ENCODE results near the gene LZTS2.

DNA sequence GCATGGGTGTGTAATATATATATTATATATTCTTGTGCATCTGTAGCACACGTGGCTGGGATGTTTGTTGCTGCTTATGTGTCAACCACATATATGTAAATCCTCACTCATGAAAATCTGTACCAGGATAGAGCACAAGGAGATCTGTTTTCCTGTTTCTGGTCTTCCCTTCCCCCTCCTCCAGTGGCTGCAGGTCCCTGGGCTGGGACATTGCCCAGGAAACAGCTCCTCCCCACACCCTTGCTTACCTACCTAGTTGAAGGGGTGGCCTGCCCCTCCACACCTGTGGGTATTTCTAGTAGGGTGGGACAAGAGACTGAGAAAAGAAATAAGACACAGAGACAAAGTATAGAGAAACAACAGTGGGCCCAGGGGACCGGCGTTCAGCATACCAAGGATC, 33.7 kb downstream of the LZTS2 start:
- TF ChIP-seq, protein P1, sequence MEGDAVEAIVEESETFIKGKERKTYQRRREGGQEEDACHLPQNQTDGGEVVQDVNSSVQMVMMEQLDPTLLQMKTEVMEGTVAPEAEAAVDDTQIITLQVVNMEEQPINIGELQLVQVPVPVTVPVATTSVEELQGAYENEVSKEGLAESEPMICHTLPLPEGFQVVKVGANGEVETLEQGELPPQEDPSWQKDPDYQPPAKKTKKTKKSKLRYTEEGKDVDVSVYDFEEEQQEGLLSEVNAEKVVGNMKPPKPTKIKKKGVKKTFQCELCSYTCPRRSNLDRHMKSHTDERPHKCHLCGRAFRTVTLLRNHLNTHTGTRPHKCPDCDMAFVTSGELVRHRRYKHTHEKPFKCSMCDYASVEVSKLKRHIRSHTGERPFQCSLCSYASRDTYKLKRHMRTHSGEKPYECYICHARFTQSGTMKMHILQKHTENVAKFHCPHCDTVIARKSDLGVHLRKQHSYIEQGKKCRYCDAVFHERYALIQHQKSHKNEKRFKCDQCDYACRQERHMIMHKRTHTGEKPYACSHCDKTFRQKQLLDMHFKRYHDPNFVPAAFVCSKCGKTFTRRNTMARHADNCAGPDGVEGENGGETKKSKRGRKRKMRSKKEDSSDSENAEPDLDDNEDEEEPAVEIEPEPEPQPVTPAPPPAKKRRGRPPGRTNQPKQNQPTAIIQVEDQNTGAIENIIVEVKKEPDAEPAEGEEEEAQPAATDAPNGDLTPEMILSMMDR (conservative IDR thresholded peaks at IDR 0.05; ENCODE audit: low read depth in 2 of 2): no peak
- no peak for TF ChIP-seq CREB1 (CRISPR knock-in tag; IDR thresholded peaks at IDR 0.05; ENCODE audit: low read depth)
- TF ChIP-seq EZH2 (IDR thresholded peaks at IDR 0.05; ENCODE audit: low read depth, unreplicated experiment): no peak
- no peak for TF ChIP-seq JUNB (IDR thresholded peaks at IDR 0.05; ENCODE audit: unreplicated experiment)
- TF ChIP-seq POLR2AphosphoS5 (IDR thresholded peaks at IDR 0.05; ENCODE audit: low read depth): no peak
- TF ChIP-seq, protein P2, sequence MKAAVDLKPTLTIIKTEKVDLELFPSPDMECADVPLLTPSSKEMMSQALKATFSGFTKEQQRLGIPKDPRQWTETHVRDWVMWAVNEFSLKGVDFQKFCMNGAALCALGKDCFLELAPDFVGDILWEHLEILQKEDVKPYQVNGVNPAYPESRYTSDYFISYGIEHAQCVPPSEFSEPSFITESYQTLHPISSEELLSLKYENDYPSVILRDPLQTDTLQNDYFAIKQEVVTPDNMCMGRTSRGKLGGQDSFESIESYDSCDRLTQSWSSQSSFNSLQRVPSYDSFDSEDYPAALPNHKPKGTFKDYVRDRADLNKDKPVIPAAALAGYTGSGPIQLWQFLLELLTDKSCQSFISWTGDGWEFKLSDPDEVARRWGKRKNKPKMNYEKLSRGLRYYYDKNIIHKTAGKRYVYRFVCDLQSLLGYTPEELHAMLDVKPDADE (IDR thresholded peaks at IDR 0.05): no peak
- TF ChIP-seq, protein P3, sequence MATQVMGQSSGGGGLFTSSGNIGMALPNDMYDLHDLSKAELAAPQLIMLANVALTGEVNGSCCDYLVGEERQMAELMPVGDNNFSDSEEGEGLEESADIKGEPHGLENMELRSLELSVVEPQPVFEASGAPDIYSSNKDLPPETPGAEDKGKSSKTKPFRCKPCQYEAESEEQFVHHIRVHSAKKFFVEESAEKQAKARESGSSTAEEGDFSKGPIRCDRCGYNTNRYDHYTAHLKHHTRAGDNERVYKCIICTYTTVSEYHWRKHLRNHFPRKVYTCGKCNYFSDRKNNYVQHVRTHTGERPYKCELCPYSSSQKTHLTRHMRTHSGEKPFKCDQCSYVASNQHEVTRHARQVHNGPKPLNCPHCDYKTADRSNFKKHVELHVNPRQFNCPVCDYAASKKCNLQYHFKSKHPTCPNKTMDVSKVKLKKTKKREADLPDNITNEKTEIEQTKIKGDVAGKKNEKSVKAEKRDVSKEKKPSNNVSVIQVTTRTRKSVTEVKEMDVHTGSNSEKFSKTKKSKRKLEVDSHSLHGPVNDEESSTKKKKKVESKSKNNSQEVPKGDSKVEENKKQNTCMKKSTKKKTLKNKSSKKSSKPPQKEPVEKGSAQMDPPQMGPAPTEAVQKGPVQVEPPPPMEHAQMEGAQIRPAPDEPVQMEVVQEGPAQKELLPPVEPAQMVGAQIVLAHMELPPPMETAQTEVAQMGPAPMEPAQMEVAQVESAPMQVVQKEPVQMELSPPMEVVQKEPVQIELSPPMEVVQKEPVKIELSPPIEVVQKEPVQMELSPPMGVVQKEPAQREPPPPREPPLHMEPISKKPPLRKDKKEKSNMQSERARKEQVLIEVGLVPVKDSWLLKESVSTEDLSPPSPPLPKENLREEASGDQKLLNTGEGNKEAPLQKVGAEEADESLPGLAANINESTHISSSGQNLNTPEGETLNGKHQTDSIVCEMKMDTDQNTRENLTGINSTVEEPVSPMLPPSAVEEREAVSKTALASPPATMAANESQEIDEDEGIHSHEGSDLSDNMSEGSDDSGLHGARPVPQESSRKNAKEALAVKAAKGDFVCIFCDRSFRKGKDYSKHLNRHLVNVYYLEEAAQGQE (IDR thresholded peaks at IDR 0.05; ENCODE audit: unreplicated experiment): no peak
- TF ChIP-seq EZH2phosphoT487 (IDR thresholded peaks at IDR 0.05; ENCODE audit: unreplicated experiment): no peak
